ENCODE measurements around the gene MCCD1. TPM values are rescaled to one million over a fixed set of nuclear protein-coding genes. Genes with fewer than 3 reads are reported as not detected.

MCCD1 gene
- total RNA-seq, 2 experiments from 2014 or later: not detected

DNA sequence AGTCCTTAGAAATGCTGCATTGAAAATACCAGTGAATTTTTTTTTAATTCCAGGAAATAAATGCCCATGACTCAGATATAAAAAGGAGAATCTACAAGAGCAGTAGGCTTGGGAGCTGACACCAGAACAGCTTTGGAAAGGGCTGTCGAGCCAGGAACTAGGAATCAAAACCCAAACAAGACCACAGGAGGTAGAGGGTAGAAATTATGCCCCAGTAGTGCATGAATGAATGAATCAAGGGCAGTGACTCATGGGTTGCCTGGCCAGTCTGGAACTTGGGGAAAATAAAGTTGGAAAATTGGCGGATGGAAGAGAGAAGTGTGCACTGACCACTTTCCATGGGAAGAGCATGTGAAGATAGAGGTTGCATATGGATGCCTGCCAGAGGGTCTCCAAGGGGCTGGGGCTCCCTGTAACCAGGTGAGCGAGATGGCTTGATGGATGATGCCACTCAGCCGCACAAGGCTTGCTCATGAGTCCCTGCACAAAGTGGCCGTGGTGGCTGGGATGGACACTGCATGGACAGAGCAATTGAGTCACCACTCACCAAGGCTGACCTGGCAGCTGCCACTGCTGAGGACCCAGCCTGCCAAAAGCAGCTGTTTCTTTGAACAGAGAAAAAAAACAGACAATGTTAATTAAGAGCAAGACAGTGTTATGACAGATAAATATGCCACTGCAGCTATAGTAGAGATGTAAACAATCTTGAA lies 15.2 kb upstream of the MCCD1 start:
- H3K36me3 Mint-ChIP-seq (ENCODE audit: low read depth): peaks cover 15% of the 10 kb centered on the region
- no peak for ATAC-seq
- H3K4me3 Mint-ChIP-seq: no peak overlapping the region
- H3K9me3 Mint-ChIP-seq (ENCODE audit: low read depth): no peaks in the 10 kb centered on the region
- ChIA-PET CTCF (interaction anchor here (0.5 to 1.2 kb wide), 5 partner anchors 19 to 899 kb away, joined by 3 to 5 read pairs (median 3); no protein-coding TSS in a partner anchor), POLR2A (no interaction called here)
- intact Hi-C loops (cut with DNase I, micrococcal nuclease): no loop called here
- no peaks in the 10 kb centered on the region for H3K27me3 Mint-ChIP-seq
- DNase-seq: no peak
- H3K27ac Mint-ChIP-seq: no peak overlapping the region
- no peaks in the 10 kb centered on the region for H3K4me1 Mint-ChIP-seq

DNA sequence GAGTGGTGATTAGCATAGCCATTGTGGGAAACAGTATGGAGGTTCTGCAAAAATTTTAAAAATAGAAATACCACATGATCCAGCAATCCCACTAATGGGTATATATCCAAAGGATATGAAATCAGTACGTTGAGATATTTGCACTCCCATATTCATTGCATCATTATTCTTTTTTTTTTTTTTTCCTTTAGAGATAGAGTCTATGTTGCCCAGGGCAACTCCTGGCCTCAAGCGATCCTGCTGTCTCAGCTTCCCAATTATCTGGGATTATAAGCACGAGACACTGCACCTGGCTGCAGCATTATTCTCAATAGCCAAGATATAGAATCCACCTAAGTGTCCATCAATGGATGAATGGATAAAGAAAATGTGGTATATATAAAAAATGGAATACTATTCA lies 6.9 kb upstream of the MCCD1 start:
- H3K36me3 Mint-ChIP-seq (ENCODE audit: low read depth): no peaks in the 10 kb centered on the region
- ChIA-PET POLR2A (no interaction called here), CTCF (no interaction called here)
- ATAC-seq (no peak), DNase-seq (no peak)
- H3K4me1 Mint-ChIP-seq: no peaks in the 10 kb centered on the region
- H3K4me3 Mint-ChIP-seq: no peak overlapping the region
- H3K27ac Mint-ChIP-seq: no peak overlapping the region
- H3K27me3 Mint-ChIP-seq: no peaks in the 10 kb centered on the region
- intact Hi-C loops (cut with DNase I, micrococcal nuclease): no loop called here
- H3K9me3 Mint-ChIP-seq (ENCODE audit: low read depth): no peaks in the 10 kb centered on the region

DNA sequence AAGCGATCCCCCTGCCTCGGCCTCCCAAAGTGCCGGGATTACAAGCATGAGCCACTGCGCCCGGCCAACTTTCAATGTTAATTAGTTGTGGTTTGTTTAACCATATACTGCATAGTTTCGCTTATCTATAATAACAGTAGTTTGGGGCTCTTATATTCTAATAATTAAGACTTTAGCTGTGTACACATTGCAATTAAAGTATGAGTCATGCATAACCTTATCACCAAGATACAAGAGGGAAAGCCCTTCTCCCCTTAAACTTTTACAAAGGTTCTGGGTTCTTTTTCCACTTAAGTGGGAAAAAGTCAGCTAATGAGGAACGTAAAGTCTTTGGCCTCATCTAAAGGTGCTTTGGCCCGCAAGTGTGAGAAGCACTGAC lies 3.2 kb upstream of the MCCD1 start:
- DNase-seq (no peak), ATAC-seq (no peak)
- peaks cover 12% of the 10 kb centered on the region for H3K36me3 Mint-ChIP-seq (ENCODE audit: low read depth)
- ChIA-PET CTCF (interaction anchor here (0.8 to 1.2 kb wide), 2 partner anchors 73 to 114 kb away, joined by 3 to 5 read pairs; no protein-coding TSS in a partner anchor), POLR2A (no interaction called here)
- intact Hi-C loops (cut with DNase I, micrococcal nuclease): no loop called here
- no peak overlapping the region for H3K4me3 Mint-ChIP-seq
- H3K27me3 Mint-ChIP-seq: no peaks in the 10 kb centered on the region
- H3K4me1 Mint-ChIP-seq: no peaks in the 10 kb centered on the region
- no peak overlapping the region for H3K27ac Mint-ChIP-seq
- H3K9me3 Mint-ChIP-seq (ENCODE audit: low read depth): no peaks in the 10 kb centered on the region

DNA sequence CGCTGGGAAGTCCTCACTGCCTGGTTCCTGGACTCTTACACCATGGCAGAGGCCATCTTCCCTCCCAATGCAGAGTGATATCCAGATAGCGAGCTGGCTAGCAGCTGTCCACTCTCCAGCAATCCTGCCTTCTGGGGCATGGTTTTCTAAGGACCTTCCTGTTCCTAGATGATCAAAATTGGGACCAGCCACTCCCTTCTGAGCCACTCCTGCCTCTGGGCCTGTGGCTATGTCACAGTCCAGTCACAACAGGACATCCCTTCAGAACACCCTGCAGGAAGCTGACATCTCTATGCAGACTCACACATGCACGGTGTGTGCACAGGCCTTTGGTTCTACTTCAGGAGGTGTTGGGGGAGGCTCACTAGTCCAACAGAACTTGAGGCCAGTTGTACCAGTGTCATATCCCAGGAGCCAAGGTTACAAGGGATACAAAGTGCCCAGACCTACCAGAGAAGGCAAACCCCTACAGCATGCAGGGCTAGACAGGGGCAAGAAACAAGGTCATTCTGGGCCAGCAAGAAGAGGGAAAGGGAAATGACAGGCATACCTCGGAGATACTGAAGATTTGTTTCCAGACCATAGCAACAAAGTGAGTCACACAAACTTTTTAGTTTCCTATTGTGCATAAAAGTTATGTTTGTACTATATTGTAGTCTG lies 2.7 kb upstream of the MCCD1 start:
- Mint-ChIP-seq H3K36me3 (ENCODE audit: low read depth) (peaks cover 17% of the 10 kb centered on the region), H3K27ac (no peak overlapping the region), H3K27me3 (no peaks in the 10 kb centered on the region), H3K4me3 (no peak overlapping the region), H3K4me1 (no peaks in the 10 kb centered on the region), H3K9me3 (ENCODE audit: low read depth) (no peaks in the 10 kb centered on the region)
- ChIA-PET CTCF (interaction anchor here (0.6 to 1.2 kb wide), 5 partner anchors 43 to 446 kb away, joined by 3 to 5 read pairs (median 3); no protein-coding TSS in a partner anchor), POLR2A (no interaction called here)
- intact Hi-C loops (cut with DNase I, micrococcal nuclease): no loop called here
- DNase-seq: no peak
- no peak for ATAC-seq

DNA sequence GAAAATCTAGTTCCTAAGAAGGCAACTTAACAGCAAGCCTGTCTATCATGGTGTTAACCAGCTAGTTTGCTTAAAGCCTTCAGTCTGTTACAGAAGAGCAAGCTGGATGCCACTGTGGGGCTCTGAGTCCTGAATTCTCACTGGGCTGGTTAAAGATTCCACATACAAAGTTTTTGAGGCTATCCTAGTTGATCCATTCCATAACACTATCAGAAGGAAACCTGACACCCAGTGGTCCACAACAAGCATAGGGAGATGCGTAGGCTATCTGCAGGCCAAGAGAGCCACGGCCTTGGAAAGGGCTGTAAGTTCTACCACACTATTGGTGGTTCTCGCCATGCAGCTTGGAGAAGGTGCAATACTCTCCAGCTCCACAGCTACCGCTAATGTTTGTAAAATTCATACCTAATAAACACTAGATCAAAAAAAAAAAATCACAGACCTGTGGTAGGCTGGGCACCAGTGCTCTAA lies 420 bp upstream of the MCCD1 start:
- no peak for ATAC-seq
- DNase-seq: no peak
- CTCF ChIA-PET: interaction anchor here (0.6 to 1.8 kb wide), 5 partner anchors 12 to 129 kb away, joined by 3 to 8 read pairs (median 5); partner anchors contain the start of gene DDX39B
- Mint-ChIP-seq H3K27ac (no peak overlapping the region), H3K4me1 (peaks cover 4% of the 10 kb centered on the region), H3K36me3 (ENCODE audit: low read depth) (peaks cover 36% of the 10 kb centered on the region), H3K4me3 (no peak overlapping the region), H3K9me3 (ENCODE audit: low read depth) (no peaks in the 10 kb centered on the region), H3K27me3 (no peaks in the 10 kb centered on the region)
- intact Hi-C loops (cut with DNase I, micrococcal nuclease): no loop called here
- POLR2A ChIA-PET: interaction anchor here (0.6 to 1.3 kb wide), 3 partner anchors 13 to 83 kb away, joined by 3 to 5 read pairs (median 3); partner anchors contain the start of gene DDX39B

DNA sequence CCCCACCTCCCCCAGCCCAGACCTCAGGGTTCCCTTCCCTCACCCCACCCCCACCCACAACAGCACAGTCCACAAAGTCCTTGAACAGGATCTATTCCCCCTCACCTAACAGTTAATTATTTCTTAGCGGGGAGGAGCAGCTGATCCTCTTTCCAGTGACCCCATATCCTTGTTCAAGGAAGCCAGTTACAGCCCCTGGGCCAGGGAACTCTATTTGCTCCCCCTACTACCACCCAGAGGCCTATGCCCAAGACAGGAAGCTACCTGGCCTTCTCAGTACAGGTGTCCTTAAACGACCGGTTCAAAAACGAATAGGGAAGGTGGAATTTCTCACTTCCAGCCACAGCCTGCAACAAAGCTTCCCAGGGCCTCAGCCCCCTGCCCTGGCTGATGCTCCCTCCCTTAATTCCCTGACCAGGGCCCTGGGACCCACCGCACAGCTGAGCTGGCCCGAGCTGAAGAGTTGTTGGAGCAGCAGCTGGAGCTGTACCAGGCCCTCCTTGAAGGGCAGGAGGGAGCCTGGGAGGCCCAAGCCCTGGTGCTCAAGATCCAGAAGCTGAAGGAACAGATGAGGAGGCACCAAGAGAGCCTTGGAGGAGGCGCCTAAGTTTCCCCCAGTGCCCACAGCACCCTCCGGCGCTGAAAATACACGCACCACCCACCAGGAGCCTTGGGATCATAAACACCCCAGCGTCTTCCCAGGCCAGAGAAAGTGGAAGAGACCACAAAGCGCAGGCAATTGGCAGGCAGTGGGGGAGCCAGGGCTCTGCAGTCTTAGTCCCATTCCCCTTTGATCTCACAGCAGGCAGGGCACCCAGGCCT lies 778 bp downstream of the MCCD1 start:
- Mint-ChIP-seq H3K36me3 (ENCODE audit: low read depth) (peaks cover 48% of the 10 kb centered on the region), H3K27me3 (no peaks in the 10 kb centered on the region), H3K9me3 (ENCODE audit: low read depth) (no peaks in the 10 kb centered on the region), H3K4me3 (no peak overlapping the region), H3K4me1 (peaks cover 9% of the 10 kb centered on the region), H3K27ac (no peak overlapping the region)
- intact Hi-C loops (cut with DNase I, micrococcal nuclease): no loop called here
- CTCF ChIA-PET: interaction anchor here (0.7 to 1.5 kb wide), 3 partner anchors 9 to 67 kb away, joined by 3 to 5 read pairs (median 5); no protein-coding TSS in a partner anchor
- POLR2A ChIA-PET: interaction anchor here (0.6 to 1.3 kb wide), 4 partner anchors 11 to 58 kb away, joined by 3 to 5 read pairs (median 4); no protein-coding TSS in a partner anchor
- DNase-seq: no peak
- peak; percentile 25 for ATAC-seq

DNA sequence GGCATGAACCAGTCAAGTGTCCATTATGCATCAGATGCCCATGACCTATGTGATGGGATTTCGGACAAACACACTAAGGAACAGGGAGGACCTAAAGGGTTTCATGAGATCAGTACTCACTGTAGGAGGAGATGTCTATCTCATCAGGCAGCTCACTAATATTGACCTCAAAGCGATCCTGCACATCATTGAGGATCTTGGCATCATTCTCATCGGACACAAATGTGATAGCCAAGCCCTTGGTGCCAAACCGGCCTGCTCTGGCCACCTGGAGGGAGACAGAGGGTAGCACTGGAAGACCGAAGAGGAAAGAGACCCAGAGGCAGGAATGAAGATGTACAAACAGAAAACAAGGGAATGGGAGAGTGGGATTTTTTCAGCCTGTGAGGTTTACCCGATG lies 1.9 kb downstream of the MCCD1 start:
- Mint-ChIP-seq H3K4me3 (no peak overlapping the region), H3K36me3 (ENCODE audit: low read depth) (peaks cover 59% of the 10 kb centered on the region), H3K9me3 (ENCODE audit: low read depth) (no peaks in the 10 kb centered on the region), H3K27ac (no peak overlapping the region), H3K4me1 (peaks cover 17% of the 10 kb centered on the region), H3K27me3 (no peaks in the 10 kb centered on the region)
- ATAC-seq (no peak), DNase-seq (no peak)
- POLR2A ChIA-PET: interaction anchor here (0.7 kb wide), 1 partner anchor 35 kb away, joined by 3 read pairs; no protein-coding TSS in a partner anchor
- CTCF ChIA-PET: no interaction called here
- intact Hi-C loops (cut with DNase I, micrococcal nuclease): no loop called here

DNA sequence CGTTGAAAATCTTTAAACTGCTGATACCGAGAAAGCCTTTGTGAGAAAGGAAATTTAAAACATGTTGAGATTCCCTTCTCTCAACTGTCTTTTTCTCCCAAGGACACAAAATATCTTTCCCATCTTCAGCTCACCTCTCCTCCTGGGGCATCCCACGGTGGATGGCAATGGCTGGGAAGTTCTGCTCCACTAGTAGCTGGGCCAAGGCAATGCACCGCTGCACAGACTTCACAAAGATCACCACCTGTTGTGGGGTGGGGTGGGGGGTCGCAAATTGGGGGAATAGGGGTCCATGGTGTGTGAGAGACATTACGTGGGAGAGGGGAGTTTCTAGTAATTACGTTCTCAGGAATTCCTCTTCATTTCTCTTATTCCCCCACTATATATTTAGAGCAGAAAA lies 2.4 kb downstream of the MCCD1 start:
- no peak for ATAC-seq
- H3K36me3 Mint-ChIP-seq (ENCODE audit: low read depth): peaks cover 64% of the 10 kb centered on the region
- CTCF ChIA-PET: interaction anchor here (0.6 kb wide), 2 partner anchors 67 to 87 kb away, joined by 3 to 4 read pairs; no protein-coding TSS in a partner anchor
- no peaks in the 10 kb centered on the region for H3K27me3 Mint-ChIP-seq
- H3K9me3 Mint-ChIP-seq (ENCODE audit: low read depth): no peaks in the 10 kb centered on the region
- no peak overlapping the region for H3K4me3 Mint-ChIP-seq
- no peak for DNase-seq
- H3K27ac Mint-ChIP-seq: peak overlapping the region; percentile 25
- H3K4me1 Mint-ChIP-seq: peaks cover 22% of the 10 kb centered on the region
- intact Hi-C loops (cut with DNase I, micrococcal nuclease): no loop called here
- POLR2A ChIA-PET: interaction anchor here (0.7 kb wide), 1 partner anchor 36 kb away, joined by 3 read pairs; no protein-coding TSS in a partner anchor

DNA sequence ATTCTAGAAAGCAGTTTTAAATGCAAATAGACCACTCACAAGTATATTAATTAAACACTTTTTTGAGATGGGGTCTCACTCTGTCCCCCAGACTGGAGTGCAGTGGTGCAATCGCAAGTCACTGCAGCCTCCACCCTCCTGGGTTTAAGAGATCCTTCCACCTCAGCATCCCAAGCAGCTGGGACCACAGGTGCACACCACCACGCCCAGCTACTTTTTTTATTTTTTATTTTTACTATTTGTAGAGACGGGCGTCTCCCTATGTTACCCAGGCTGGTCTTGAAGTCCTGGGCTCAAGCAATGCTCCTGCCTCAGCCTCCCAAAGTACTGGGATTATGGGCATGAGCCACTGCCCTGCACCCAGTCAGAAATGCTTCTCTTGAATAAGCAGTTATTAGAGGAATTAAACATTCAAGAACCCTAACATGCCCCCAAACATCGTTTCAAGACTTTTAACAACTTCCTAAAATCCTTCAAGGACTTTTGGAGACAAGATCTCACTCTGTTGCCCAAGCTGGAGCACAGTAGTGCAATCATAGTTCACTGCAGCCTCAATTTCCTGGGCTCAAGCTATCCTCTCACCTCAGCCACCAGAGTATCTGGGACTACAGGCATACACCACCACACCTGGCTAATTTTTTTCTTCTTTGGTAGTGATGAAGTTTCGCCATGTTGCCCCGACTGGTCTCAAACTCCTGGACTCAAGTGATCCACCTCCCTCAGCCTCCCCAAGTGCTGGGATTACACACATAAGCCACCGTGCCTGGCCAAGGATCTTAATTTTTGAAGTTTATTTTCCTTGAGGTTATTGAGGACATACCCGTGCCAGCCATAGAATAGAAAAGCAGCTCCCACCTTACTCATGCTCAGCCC lies 3.2 kb downstream of the MCCD1 start:
- Mint-ChIP-seq H3K27ac (no peak overlapping the region), H3K36me3 (ENCODE audit: low read depth) (peaks cover 71% of the 10 kb centered on the region), H3K27me3 (no peaks in the 10 kb centered on the region), H3K4me3 (no peak overlapping the region), H3K9me3 (ENCODE audit: low read depth) (no peaks in the 10 kb centered on the region), H3K4me1 (peaks cover 28% of the 10 kb centered on the region)
- ChIA-PET CTCF (interaction anchor here (0.6 to 1.1 kb wide), 3 partner anchors 66 to 86 kb away, joined by 3 to 4 read pairs (median 3); no protein-coding TSS in a partner anchor), POLR2A (interaction anchor here (0.5 to 1.2 kb wide), 2 partner anchors 16 to 21 kb away, joined by 3 read pairs; no protein-coding TSS in a partner anchor)
- DNase-seq (no peak), ATAC-seq (no peak)
- intact Hi-C loops (cut with DNase I, micrococcal nuclease): no loop called here

DNA sequence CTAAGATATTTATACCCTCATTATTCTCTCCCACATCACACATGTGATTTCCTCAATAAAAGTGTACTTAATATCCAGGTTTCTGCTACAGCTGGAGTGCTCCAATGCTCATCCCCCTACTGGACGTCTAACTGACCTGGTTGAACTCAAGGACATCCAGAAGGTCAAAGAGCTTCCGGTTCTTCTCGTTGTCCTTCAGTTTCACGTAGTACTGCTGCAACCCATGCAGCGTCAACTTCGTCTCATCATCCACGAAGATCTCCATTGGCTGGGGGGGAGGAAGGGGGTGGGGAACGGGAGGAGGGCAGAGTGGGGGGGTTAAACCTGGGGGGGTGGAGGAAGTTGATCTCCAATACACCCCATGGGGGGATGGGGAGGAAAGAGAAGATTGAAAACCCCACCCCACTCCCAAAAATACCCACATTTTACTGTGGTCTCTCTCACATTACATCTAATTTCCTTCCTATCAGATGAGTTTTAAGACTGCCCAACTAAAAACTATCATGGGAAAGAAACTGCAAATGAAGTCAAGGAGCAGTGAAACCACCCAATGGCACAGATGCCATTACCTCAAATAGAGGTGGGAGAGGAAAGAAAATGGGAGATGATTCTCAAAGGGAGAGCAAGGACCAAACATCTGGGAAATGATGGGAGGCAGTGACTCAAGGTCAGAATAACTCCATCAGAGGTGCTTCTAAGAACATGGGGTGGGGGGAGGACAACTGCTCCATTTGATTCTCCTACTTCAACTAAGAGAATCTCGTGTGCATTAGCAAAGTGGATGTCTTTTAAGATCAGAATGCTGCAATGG lies 4.1 kb downstream of the MCCD1 start:
- H3K27me3 Mint-ChIP-seq: no peaks in the 10 kb centered on the region
- H3K4me1 Mint-ChIP-seq: peaks cover 33% of the 10 kb centered on the region
- H3K36me3 Mint-ChIP-seq (ENCODE audit: low read depth): peaks cover 76% of the 10 kb centered on the region
- no peak for ATAC-seq
- H3K27ac Mint-ChIP-seq: peak overlapping the region; percentile 42
- ChIA-PET CTCF (interaction anchor here (1.1 kb wide), 1 partner anchor 66 kb away, joined by 3 read pairs; no protein-coding TSS in a partner anchor), POLR2A (interaction anchor here (0.5 to 1.2 kb wide), 2 partner anchors 15 to 21 kb away, joined by 3 read pairs; no protein-coding TSS in a partner anchor)
- no peak overlapping the region for H3K4me3 Mint-ChIP-seq
- no peak for DNase-seq
- H3K9me3 Mint-ChIP-seq (ENCODE audit: low read depth): no peaks in the 10 kb centered on the region
- intact Hi-C loops (cut with DNase I, micrococcal nuclease): no loop called here

Data from activated CD4-positive, alpha-beta T cell treated with anti-CD3 and anti-CD28 coated beads for 36 hours (primary cell).